Measurements from ENCODE around the gene OSBPL6.
A peak's percentile ranks its signal among the peaks of the same experiment; 100 is the strongest.

The OSBPL6 gene

DNA sequence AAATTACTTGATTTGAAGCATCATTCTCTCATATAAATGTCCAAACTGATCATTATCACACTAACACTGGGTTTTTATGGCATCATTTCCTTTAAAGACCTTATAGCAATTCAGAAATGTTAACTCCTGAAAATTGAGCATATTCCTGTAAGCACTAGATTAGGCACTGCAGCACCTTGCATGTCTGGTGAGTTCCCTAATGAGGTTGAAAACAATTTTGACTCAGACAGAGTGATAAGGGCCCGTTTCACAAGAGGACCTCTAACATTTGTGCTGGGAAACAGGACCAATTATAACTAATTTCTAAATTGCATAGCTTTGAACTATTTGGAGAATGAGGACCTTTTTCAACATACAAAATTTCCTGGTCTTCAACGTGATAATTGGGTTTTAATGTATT lies 69.9 kb downstream of the OSBPL6 start:
- Histone ChIP-seq H3K36me3 (ENCODE audit: control insufficient read depth in 2 of 2, insufficient read depth in 1 of 2, low read length in 2 of 2) (no peaks in the 10 kb centered on the region), H3K4me1 (ENCODE audit: control insufficient read depth, insufficient read depth, low read length) (no peaks in the 10 kb centered on the region), H3K4me3 (ENCODE audit: low read depth, low read length) (no peak overlapping the region), H3K27ac (ENCODE audit: extremely low read depth, low read depth, low read length) (no peak overlapping the region), H3K9me3 (ENCODE audit: control insufficient read depth, insufficient read depth, low read depth, low read length) (no peaks in the 10 kb centered on the region)
- ChIA-PET POLR2A (no interaction called here), CTCF (interaction anchor here (0.6 kb wide), 1 partner anchor 10 kb away, joined by 3 read pairs; no protein-coding TSS in a partner anchor)
- TF ChIP-seq, protein P1, sequence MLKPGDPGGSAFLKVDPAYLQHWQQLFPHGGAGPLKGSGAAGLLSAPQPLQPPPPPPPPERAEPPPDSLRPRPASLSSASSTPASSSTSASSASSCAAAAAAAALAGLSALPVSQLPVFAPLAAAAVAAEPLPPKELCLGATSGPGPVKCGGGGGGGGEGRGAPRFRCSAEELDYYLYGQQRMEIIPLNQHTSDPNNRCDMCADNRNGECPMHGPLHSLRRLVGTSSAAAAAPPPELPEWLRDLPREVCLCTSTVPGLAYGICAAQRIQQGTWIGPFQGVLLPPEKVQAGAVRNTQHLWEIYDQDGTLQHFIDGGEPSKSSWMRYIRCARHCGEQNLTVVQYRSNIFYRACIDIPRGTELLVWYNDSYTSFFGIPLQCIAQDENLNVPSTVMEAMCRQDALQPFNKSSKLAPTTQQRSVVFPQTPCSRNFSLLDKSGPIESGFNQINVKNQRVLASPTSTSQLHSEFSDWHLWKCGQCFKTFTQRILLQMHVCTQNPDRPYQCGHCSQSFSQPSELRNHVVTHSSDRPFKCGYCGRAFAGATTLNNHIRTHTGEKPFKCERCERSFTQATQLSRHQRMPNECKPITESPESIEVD (tag by site-specific recombination; IDR thresholded peaks at IDR 0.05): peak; percentile 25; the same call in 1 of the 2 replicates
- TF ChIP-seq ZNF514 (tag by site-specific recombination; IDR thresholded peaks at IDR 0.05): no peak
- TF ChIP-seq, protein P2, sequence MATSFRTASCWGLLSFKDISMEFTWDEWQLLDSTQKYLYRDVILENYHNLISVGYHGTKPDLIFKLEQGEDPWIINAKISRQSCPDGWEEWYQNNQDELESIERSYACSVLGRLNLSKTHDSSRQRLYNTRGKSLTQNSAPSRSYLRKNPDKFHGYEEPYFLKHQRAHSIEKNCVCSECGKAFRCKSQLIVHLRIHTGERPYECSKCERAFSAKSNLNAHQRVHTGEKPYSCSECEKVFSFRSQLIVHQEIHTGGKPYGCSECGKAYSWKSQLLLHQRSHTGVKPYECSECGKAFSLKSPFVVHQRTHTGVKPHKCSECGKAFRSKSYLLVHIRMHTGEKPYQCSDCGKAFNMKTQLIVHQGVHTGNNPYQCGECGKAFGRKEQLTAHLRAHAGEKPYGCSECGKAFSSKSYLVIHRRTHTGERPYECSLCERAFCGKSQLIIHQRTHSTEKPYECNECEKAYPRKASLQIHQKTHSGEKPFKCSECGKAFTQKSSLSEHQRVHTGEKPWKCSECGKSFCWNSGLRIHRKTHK (tag by site-specific recombination; IDR thresholded peaks at IDR 0.05): no peak
- TF ChIP-seq, protein P3, sequence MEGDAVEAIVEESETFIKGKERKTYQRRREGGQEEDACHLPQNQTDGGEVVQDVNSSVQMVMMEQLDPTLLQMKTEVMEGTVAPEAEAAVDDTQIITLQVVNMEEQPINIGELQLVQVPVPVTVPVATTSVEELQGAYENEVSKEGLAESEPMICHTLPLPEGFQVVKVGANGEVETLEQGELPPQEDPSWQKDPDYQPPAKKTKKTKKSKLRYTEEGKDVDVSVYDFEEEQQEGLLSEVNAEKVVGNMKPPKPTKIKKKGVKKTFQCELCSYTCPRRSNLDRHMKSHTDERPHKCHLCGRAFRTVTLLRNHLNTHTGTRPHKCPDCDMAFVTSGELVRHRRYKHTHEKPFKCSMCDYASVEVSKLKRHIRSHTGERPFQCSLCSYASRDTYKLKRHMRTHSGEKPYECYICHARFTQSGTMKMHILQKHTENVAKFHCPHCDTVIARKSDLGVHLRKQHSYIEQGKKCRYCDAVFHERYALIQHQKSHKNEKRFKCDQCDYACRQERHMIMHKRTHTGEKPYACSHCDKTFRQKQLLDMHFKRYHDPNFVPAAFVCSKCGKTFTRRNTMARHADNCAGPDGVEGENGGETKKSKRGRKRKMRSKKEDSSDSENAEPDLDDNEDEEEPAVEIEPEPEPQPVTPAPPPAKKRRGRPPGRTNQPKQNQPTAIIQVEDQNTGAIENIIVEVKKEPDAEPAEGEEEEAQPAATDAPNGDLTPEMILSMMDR (tag by site-specific recombination; IDR thresholded peaks at IDR 0.05): no peak

DNA sequence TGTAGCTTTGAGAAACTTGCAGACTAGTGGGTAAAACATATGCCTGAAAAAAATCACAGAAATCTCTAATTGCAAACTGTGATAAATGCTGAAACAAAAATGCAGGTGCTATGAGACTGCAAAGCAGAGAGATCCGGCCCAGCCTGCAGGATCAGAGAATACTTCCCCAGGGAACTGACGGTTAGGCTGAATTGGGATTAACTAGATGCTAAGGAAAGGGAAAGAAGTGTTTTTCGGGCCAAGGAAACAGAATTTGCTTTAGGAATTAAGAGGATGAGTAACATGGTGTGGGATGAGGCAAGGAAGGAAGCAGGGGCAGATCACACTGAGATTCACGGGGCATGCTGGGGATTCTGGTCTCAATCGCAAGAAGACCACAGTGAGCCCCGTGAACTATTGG lies 71.5 kb downstream of the OSBPL6 start:
- POLR2A ChIA-PET: no interaction called here
- H3K9me3 ChIP-seq (ENCODE audit: control insufficient read depth, insufficient read depth, low read depth, low read length): no peaks in the 10 kb centered on the region
- CTCF ChIA-PET: no interaction called here
- H3K27ac ChIP-seq (ENCODE audit: extremely low read depth, low read depth, low read length): no peak overlapping the region
- no peaks in the 10 kb centered on the region for H3K4me1 ChIP-seq (ENCODE audit: control insufficient read depth, insufficient read depth, low read length)
- TF ChIP-seq ZBTB17 (tag by site-specific recombination; IDR thresholded peaks at IDR 0.05) (no peak), ZXDB (tag by site-specific recombination; IDR thresholded peaks at IDR 0.05) (no peak), YY1 (tag by site-specific recombination; IDR thresholded peaks at IDR 0.05) (no peak), ZNF274 (IDR thresholded peaks at IDR 0.05; ENCODE audit: low read length) (no peak), ZNF274 (tag by site-specific recombination; IDR thresholded peaks at IDR 0.05; ENCODE audit: borderline replicate concordance) (no peak), KLF16 (tag by site-specific recombination; IDR thresholded peaks at IDR 0.05) (no peak), ZNF311 (tag by site-specific recombination; IDR thresholded peaks at IDR 0.05; ENCODE audit: borderline replicate concordance) (no peak), ZNF624 (tag by site-specific recombination; IDR thresholded peaks at IDR 0.05) (no peak), ZNF302 (tag by site-specific recombination; IDR thresholded peaks at IDR 0.05; ENCODE audit: low read depth) (no peak), TCF7L2 (IDR thresholded peaks at IDR 0.05; ENCODE audit: borderline replicate concordance, low read depth, low read length) (no peak), ZSCAN23 (tag by site-specific recombination; IDR thresholded peaks at IDR 0.05) (no peak), ZNF211 (tag by site-specific recombination; IDR thresholded peaks at IDR 0.05; ENCODE audit: low read depth) (no peak)
- TF ChIP-seq, protein P4, sequence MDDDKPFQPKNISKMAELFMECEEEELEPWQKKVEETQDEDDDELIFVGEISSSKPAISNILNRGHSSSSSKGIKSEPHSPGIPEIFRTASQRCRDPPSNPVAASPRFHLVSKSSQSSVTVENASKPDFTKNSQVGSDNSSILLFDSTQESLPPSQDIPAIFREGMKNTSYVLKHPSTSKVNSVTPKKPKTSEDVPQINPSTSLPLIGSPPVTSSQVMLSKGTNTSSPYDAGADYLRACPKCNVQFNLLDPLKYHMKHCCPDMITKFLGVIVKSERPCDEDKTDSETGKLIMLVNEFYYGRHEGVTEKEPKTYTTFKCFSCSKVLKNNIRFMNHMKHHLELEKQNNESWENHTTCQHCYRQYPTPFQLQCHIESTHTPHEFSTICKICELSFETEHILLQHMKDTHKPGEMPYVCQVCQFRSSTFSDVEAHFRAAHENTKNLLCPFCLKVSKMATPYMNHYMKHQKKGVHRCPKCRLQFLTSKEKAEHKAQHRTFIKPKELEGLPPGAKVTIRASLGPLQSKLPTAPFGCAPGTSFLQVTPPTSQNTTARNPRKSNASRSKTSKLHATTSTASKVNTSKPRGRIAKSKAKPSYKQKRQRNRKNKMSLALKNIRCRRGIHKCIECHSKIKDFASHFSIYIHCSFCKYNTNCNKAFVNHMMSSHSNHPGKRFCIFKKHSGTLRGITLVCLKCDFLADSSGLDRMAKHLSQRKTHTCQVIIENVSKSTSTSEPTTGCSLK (tag by site-specific recombination; IDR thresholded peaks at IDR 0.05): no peak
- H3K36me3 ChIP-seq (ENCODE audit: control insufficient read depth in 2 of 2, insufficient read depth in 1 of 2, low read length in 2 of 2): no peaks in the 10 kb centered on the region
- H3K4me3 ChIP-seq (ENCODE audit: low read depth, low read length): no peak overlapping the region

Data from HEK293 (cell line).